HG02623 (cell line): Measurements from ENCODE around the gene PRUNE2.
"Not testable (repeated sequence)": the region's sequence is repeated elsewhere in the genome, so short reads cannot be mapped to it uniquely, and the experiment has no call there.

Source experiments
- ATAC-seq: cut with Tn5 transposase; IDR thresholded peaks from one replicate; pipeline ENCODE4 v1.9.1; 2021; ENCODE audit warnings: moderate library complexity; ENCODE audit not compliant: unreplicated experiment

The PRUNE2 gene

GRCh38 chr9:76699971-76700370 lies 205.9 kb downstream of the PRUNE2 start:
- no peak for ATAC-seq

- ATAC-seq, result no peak
Observed at GRCh38 chr9:76697554-76697953, 208.4 kb downstream of the PRUNE2 start.

- ATAC-seq, result no peak
Observed at GRCh38 chr9:76697081-76697480, 208.8 kb downstream of the PRUNE2 start.

- no peak for ATAC-seq
Observed at GRCh38 chr9:76693912-76694311, 212.0 kb downstream of the PRUNE2 start.

- no peak for ATAC-seq
Observed at GRCh38 chr9:76692458-76693129, 213.3 kb downstream of the PRUNE2 start.

- no peak for ATAC-seq
Observed at GRCh38 chr9:76691517-76692313, 214.2 kb downstream of the PRUNE2 start.

GRCh38 chr9:76690973-76691370 lies 214.9 kb downstream of the PRUNE2 start:
- ATAC-seq, result no peak

- ATAC-seq, result no peak
Observed at GRCh38 chr9:76690246-76690972, 215.5 kb downstream of the PRUNE2 start.

GRCh38 chr9:76688471-76689238 lies 217.3 kb downstream of the PRUNE2 start:
- ATAC-seq, result no peak

GRCh38 chr9:76687861-76688391 lies 218.0 kb downstream of the PRUNE2 start:
- no peak for ATAC-seq

GRCh38 chr9:76686756-76687155 lies 219.2 kb downstream of the PRUNE2 start:
- ATAC-seq, result no peak

- ATAC-seq, result no peak
Observed at GRCh38 chr9:76684213-76684612, 221.7 kb downstream of the PRUNE2 start.

GRCh38 chr9:76681556-76681955 lies 224.4 kb downstream of the PRUNE2 start:
- ATAC-seq, result no peak

- no peak for ATAC-seq
Observed at GRCh38 chr9:76680716-76681425, 225.0 kb downstream of the PRUNE2 start.

GRCh38 chr9:76677481-76678055 lies 228.3 kb downstream of the PRUNE2 start:
- no peak for ATAC-seq

GRCh38 chr9:76676857-76677256 lies 229.1 kb downstream of the PRUNE2 start:
- no peak for ATAC-seq

- no peak for ATAC-seq
Observed at GRCh38 chr9:76667521-76667957, 238.4 kb downstream of the PRUNE2 start.

GRCh38 chr9:76665966-76666365 lies 239.9 kb downstream of the PRUNE2 start:
- not testable (repeated sequence) for ATAC-seq

- ATAC-seq, result no peak
Observed at GRCh38 chr9:76665458-76665857, 240.5 kb downstream of the PRUNE2 start.

- ATAC-seq, result no peak
Observed at GRCh38 chr9:76664120-76664519, 241.8 kb downstream of the PRUNE2 start.
